ENCODE measurements around the gene KIF3A.

Gene KIF3A

DNA sequence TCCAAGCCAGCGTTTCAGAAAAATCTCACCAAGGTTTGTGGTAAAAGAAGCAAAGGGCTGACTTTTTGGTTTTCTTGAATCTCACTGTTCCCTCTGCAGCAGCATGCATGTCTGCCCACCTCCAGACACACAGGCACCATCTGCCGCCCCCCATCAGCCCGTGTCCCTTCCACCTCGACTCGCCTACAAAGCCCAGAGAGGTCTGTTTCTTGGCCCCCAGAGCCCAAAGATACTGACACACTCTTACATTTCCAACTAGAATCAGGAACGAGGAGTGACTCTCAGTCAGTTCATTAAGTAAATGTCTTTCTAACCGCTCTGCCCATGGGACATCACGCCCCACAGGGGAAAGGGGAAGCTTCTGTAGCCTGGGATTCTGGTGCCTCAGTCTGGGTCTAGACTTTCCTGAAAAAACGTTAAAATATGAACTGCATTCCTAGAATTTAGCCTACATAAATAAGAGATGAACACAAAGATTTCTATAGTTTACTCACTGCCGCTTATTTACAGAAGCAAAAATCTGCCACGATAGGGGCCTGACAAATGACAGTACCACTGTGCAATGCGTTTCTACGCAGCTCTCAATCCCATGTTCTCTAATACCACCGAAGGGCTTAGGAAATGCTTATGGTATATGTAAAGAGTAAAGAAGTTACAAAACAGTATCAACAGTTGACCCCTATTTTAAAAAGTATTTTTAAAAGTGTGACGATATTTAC, 59.5 kb downstream of the KIF3A start:
- DNase-seq (ENCODE audit: low spot score): no peak

DNA sequence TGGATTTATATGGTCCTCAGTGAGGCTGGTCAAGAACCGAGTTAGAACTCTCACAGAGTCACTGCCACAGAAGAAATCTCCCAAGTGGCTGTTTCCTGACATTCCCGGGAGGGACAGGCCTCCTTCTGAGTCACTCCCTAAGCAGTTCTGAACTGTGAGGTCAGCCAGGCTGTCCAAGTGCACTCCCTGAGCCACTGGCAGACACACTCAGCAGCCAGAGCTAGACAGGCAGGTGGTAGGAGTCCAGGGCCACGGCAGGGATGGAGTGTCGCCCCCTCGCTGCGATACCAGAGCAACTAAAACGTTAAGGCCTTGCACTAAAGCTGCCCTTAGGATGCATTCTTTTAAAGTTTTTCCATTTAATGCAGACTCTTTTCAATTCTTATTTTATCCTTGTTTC, 60.2 kb downstream of the KIF3A start:
- DNase-seq (ENCODE audit: low spot score): no peak

DNA sequence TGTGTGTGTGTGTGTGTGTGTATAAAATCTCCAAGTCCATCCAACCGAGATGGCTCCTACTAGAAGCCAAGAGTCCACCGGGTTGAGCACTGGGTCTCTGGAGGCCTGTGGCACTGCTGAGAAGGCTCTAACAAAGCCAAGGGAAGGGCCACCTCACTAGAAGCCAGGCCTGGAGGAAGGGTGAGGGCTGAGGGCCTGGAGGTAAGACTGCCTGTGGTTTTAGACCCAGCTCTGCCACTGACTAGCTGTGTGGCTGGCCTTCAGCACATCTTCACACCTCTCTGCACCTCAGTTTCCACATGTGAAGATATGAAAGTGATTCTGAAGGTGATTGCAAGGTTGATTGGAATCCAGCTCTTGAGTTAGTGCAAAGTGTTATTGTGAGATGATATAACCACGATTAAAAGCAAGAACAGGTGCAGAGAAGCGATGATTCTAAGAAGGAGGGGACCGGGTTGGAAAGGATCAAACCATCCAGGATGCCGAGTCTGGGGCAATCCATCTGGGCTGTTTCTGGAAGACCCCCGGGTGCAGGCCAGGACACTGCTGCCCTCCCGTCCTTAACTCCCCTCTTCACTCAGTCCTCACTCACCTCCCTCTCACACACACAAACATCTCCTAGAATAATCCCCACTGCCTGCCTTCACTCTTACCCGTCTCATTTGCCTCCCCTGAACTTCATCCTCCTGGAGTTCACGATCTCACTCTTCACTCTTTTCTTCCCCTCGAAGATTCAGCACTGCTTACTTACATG, 61.2 kb downstream of the KIF3A start:
- DNase-seq (ENCODE audit: low spot score): no peak

DNA sequence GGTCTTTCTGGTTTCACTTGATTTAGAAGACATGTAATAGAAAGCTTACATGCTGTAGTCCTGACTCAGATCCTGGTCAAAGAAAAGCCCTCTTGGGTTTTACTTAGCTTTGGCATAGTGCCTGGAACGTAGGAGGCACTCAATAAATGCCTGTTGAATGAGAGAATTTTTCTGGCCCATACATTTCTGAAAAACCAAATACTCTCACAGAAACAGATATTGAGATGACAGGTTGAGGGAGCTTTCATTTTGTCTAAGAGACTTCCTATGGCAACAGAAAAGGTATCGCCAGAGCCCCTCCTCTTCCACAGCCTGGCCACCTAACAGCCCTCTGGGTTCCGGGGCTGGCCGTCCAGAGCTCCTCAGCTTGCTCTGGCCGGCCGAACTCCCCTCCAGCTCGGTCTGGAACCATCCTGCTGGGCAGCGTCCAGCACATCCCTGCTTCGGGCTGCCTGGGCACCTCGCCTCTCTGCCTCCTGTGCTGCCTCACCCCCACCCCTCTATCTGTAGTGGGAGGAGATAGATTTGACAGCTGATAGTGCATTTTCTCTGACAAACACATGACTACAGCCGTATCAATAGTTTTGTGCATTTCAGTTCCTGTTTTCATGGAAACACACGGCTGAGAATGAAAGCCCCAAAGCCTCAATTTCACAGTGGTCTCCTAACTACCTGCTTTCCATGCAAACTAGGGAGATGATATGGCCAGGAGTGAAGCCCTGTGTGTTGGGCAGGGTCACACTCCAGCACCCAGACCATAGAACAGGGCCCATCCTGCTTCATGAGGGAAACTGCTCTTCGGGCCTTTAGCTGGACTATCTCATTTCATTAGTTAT, 62.5 kb downstream of the KIF3A start:
- no peak for DNase-seq (ENCODE audit: low spot score)

DNA sequence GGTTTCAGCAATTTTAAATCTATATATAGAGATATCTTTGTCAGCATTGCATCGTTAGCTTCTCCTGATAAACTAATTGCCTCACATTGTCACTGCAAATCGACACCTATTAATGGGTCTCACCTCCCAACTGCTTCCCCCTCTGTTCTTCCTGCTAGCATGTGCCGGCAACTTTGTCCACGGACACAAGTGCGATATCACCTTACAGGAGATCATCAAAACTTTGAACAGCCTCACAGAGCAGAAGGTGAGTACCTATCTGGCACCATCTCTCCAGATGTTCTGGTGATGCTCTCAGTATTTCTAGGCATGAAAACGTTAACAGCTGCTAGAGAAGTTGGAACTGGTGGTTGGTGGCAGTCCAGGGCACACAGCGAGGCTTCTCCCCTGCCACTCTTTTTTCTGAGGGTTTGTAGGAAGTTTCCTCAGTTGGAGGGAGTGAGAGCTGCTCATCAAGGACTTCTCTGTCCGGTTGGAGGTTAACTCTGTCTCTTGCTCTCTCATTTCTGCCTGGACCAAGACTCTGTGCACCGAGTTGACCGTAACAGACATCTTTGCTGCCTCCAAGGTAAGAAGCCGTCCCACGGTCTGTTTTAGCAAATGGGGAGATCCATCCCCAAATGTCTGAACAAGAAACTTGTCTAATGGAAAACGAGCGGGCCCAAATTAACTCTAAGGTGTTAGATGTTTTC, 63.3 kb downstream of the KIF3A start, which contains the start of gene IL4:
Gene IL4 (plus strand): TSS at position 51 of the 692 bp plus-strand sequence. CDS start 62 bp downstream, at position 113.
- DNase-seq (ENCODE audit: low spot score): no peak

DNA sequence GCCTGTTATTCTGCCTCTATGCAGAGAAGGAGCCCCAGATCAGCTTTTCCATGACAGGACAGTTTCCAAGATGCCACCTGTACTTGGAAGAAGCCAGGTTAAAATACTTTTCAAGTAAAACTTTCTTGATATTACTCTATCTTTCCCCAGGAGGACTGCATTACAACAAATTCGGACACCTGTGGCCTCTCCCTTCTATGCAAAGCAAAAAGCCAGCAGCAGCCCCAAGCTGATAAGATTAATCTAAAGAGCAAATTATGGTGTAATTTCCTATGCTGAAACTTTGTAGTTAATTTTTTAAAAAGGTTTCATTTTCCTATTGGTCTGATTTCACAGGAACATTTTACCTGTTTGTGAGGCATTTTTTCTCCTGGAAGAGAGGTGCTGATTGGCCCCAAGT, 63.9 kb downstream of the KIF3A start:
- no peak for DNase-seq (ENCODE audit: low spot score)

DNA sequence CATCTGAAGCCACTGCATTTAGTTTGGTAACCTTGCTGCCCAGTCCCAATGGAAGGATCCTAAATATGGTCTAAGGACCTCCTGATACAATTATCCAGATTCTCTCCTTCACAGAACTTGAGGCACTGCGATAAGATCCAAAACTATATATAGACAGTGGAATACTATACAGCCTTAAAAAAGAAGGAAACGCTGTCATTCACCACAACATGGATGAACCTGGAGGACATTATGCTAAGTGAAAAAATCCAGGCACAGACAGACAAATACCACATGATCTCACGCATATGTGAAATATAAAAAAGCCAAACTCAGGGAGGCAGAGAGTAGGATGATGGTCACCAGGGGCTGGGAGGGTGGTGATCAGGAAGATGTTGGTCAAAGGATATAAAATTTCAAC, 66.3 kb downstream of the KIF3A start:
- DNase-seq (ENCODE audit: low spot score): no peak

DNA sequence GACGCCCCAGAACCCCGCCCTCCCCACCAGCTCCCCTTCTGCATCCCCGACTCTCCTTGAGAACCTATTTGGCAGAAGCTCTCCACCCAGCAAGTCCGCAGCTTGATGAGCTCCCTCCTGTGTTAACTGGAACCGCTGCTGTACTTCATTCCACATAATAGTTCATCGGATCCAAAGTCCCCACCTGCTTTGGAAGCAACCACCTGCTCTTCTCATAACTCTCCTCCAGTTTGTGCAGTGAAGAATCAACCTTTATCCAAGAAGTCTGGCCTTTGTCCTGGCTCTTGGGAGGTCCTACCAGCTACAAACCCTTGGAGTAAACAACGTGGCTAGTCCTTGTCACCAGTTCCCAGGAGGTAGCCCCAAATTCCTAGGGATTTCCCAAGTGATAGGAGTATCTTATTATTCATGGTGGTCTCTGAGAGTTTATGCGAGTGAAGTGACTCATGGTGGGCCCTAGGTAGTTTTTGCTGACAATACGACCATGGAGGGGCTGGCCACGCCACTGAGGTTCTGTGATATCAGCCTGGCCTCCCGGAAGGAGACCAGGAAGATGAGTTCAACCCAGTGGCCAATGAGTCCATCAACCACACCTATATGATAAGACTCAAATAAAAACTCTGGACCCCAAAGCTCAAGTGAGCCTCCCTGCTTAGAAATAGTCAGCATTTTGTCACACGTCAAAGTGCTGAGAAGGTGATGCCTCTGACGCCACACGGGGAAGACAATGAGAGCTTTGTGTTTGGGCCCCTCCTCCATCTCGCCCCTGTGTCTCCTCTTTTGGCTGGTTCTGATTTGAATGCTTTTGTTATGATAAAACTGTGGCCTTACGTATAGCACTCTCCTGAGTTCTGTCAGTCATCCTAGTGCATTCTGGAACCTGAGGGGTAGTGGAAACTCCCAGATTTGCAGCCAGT, 67.1 kb downstream of the KIF3A start:
- DNase-seq (ENCODE audit: low spot score): no peak

DNA sequence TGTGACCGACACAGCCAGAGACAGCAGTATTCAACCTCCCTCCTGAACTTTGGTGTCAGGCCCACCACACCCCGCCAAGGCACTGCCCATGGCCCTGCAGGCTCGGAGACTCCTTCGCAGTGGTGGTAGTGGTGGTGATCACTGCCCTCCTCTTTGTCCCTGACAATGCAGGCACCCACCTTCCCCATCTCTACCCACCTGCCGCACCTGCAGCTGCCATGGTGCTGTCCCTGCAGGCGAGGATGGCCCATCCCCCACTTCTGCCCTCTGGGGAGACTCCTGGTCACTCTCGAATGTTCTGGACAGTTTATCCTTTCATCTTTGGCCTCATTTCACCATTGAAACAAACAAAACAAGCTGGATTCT, 67.9 kb downstream of the KIF3A start:
- DNase-seq (ENCODE audit: low spot score): no peak

DNA sequence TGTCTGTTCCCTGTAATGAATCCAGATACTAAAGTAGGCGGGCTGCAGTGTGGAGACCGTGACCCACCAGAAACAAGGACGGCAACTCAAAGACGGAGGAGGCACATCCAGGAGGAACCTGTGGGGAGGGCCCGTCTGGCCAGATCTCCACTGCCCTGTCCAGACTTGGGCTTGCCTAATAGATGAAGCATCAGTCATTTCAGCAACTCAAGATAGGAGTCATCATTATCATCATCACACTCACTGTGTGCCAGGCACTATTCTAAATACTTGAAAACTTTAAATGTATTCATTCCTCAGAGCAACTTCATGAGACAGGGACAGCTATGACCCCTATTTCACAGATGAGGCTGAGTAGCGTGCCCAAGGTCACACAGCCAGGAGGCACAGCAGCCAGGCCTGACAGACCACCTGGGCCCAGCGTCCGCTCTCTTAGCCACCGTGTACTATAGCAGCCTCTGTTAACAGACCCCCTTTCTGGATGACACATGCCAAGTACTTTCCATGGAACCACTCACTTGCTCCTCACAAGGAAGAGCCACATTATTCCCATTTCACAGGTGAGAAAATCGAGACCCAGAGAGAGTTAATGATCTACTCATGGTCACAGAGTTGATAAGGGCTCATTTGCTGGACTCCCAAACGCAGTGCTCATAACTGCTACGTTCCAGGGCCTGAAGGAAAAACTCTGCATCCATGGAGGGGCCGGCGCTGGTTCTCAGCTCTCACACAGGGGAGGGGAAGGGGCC, 68.5 kb downstream of the KIF3A start:
- DNase-seq (ENCODE audit: low spot score): no peak

DNA sequence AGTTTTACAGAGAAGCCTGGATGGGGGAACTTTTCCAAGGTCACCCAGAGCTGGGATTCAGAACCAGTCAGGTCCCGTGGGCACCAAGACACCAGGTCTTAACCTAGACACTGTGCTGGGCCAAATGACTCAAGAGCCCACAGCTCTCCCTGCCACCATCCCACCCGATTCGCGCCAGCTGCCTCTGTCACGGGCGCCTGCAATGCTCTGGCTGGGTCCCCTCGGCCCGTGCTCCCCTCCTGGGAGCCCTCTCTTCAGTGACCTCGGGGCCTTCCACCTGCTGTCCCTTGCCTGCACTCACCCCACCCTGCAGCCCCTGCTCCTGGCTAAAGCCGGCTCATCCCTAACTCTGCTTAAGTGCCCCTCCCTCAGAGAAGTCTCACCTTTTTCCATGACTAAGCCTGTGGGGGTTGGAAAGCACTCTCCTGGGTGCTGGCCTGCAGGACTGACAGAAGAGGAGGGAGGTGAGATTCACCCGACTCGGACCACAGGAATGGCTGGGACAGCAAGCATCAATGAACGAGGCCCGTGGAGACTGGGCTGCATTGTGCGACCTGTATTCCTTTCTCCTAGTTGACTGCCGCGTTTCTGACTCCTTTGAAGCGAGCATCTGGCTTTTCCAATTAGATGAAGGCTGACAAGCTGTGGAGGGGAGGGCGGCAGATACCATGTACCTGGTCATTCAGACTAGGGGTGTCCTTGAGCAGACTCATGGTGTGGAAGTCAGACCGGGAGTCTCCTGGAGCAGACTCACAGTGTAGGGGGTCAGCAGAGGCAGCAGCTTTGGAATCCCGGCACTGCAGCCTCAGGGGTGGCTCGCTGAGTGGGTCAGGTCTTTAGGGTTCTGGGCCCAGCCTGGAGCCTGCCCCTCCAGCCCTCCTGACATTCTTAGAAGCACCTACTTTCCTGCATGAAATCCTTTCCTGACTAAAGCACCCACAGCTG, 69.3 kb downstream of the KIF3A start:
- DNase-seq (ENCODE audit: low spot score): no peak

DNA sequence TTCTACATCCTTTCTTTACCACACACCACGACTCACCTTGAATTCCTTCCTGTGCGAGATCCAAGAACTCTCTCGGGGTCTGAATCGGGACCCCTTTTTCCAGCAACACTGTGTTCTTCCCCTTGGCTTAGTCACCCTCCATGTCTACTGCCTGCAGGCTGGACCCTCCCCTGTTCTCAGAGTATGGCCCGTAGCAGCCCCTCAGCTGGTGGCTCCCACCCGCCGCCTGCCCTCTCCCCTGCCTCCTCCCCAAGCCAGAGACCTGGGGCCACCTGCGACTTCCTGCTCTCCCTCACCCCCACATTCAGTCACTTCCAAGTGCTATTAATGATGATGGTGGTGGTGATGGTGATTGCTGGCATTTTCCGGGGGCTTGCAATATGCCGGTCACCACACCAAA, 70.0 kb downstream of the KIF3A start:
- DNase-seq (ENCODE audit: low spot score): no peak

DNA sequence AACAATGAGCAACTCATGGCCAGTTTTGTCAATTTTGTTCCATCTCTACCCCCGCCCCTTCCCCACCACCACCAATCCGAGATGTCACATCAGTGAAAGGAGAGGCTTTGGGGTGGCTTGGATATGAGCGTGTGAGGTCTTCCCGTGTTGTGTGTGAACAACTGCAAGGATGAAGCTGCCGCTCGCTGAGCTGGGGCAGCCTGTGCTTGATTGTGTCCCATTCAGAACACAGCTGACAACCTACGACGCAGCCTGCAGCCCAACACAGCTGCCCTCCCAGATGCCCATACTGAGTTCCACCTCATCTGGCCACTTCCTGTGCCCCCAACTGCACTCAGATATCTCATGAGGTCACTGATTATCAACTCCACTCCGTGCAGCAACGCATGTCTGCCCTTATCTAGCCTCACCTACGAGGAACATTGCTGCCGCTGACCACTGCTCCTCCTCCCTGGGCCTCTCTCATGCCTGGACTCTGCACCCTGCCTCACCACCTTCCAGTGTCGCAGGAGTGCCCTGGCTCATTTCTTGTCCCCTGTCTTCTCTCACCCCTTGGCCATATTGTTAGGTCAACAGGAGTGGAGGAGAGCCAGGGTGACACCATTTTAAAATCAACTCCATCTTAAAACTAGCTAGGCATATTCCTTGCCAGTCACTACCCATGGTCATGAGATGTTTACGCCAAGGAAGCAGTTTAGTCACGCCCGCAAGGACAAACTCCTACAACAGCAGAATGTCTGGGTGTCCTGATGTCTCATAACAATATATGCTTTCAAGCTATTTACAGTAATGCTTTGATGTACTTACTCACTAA, 70.8 kb downstream of the KIF3A start:
- DNase-seq (ENCODE audit: low spot score): no peak

DNA sequence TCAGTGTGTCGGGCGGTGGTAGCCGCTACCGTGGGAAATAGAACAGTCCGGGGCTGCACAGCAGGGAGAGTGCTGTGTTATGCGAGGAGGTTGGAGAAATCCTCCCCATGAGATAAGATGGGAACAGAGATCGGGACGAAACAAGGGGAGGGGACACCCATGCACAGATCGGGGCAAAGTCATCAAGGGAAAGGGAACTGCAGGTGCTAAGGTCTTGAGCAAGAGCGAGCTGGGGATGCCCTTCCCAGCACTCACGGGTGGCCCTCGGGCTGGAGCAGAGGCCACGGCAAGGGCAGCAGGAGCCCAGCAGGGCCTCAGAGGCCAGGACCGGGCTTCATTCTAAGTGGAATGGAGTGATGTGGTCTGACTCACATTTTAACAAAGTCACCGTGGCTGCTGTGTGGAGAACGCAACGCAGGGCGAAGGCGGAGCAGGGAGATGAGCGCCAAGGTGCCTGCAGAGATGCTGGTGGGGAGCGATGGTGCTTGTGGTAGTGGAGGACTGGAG, 71.7 kb downstream of the KIF3A start:
- DNase-seq (ENCODE audit: low spot score): no peak

DNA sequence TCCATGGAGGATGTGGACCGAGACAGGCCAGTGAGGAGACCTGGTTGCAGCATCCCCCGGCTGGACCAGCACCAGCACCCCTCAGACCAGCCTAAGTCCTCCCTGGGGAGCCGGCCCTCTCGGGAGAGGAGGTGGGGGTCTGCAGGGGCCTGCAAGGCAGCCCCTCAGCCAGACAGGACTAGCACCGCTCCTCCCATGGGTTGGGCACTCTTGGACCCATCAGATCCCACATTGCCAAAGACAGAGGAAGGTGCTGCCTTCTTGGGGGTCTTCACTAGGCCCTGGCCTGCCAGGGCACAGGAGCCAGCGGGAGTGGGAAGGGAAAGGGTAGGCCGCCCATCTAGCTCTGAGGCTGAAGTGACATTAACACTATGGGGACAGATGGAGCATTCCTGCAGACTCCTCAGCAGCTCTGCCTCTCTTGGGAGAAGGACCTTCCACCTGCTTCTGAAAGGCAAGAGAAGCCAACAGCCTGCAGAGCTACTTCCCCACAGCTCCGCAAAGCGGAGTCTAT, 72.6 kb downstream of the KIF3A start:
- DNase-seq (ENCODE audit: low spot score): no peak

DNA sequence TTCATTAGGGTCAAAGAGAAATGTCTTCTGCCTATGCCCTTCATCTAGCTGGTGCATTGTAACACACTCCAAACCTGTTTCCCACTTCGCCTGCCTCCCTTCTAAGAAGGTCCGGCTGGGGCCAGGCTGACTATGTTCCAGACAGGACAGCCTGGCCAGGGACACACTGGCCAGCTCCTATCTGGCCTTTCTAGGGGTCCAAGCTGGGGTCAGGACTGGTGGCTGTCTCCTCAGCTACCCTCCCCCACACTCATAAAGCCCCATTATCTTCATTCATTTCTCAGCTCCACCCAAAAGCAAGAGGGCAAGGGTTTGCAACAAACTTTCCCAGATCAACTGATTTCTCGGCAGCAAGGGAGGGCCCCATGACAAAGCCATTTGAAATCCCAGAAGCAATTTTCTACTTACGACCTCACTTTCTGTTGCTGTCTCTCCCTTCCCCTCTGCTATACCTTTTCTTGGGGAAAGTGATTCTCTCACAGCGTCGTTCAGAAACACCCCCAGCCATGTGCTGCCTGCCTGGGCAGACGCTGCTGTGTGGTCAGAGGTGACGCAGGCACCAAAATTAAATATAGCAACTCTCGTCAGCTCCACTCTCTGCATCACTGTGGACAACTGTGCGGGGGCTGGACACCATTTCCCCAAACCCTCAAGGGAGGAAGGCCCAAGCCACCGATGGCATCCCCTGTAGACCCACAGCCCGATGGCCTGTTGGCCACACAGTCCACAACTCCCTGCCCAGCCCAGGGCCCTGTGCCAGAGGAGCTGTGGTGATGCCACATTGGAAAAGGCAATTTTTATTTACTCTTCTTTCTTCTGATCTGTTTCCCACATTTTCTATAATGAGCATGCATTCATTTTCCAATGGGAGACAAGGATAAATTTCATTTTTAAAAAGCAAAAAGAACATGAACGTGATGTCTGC, 73.3 kb downstream of the KIF3A start:
- DNase-seq (ENCODE audit: low spot score): no peak
